ENCODE data around the gene ELOVL7.
A peak's percentile ranks its signal among the peaks of the same experiment; 100 is the strongest.
"Not testable (repeated sequence)": the region's sequence is repeated elsewhere in the genome, so short reads cannot be mapped to it uniquely, and the experiment has no call there.

ELOVL7 gene

DNA sequence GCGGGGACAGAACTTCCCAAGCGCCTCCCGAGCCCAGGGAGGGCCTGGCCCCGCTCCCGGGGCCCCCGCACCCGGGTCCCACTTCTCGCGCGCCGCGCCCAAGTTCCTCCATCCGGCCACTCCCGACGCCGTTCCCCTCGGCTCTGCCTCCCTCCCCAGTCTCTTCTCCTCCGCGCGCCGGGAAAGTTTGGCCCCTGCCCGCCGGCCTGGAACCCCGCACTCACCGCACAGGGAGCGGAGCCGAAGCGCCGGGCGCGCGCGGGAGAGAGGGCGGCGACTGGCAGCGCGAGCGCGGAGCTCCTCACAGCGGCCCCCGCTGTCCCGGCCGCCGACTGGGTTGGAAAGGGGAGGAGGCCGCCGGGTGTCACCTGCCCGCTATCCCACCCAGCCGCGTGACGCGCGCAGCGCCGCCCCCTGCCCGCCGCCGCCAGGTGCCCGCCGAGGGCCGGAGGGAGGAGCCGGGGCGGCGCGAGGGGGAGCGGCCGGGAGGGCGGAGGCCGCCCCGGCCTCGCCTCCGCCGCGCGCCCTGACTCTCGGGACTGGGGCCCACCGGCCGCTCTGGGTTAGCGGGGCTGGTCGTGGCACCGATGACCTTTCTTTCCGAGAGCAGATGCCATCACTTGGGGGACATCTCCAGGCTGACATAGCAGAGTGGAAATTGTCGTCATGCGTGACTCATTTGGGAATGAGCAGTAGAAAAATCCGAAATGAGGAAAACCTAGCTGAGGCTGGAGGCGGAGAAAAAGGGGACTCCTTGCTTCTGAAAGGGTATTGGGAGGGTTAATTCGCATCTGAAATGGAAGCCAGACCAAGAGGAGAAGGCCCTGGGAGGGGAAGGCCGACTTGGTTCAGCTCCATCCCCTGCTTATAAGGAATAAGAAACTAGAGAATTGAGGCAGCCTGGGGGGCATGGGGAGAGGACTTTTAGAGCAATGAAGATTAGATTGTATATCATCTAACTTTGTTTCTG lies at the start of gene ELOVL7:
Gene ELOVL7 (minus strand): TSS at position 334 of the 970 bp plus-strand sequence. CDS start 56,872 bp downstream, outside the sequence.
- peak; percentile 61 for DNase-seq

DNA sequence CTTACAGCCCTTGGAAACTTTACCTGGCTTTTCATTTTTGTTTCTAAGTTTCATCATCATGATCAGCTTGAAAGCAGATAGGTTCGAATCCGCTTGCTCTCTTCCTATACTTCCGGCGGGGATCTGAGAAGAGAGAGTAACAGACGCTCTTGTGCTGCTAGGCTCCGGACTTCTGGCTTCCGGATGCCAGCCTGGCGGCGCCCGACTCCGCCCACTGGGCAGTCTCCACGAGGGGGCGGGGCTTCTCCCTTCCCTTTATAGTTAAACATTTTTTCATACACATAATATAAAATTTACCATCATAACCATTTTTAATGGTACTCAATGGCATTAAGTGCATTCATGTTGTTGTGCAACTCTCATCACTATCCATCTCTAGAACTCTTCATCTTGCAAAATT lies 49.5 kb upstream of the ELOVL7 start:
- no peak for DNase-seq

DNA sequence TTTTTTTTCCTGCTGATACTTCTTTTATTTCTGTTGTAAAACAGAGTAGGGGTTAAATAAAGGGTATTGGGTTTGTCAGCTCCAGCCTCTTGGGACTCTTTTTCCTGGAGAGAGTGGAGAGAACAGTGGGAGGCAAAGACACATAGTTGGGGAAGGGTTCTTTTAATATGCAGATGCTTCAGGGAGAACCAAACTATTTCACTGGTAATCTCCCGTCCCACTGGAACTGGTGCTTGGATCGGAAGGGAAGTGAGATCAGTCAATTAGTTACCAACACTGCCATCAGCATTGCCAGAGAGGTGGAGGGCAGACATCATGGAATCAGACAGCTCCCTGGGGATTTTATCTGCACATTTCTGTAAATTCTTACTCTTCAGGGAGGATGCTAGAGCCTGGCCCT lies 47.6 kb upstream of the ELOVL7 start:
- peak; percentile 1 for DNase-seq

DNA sequence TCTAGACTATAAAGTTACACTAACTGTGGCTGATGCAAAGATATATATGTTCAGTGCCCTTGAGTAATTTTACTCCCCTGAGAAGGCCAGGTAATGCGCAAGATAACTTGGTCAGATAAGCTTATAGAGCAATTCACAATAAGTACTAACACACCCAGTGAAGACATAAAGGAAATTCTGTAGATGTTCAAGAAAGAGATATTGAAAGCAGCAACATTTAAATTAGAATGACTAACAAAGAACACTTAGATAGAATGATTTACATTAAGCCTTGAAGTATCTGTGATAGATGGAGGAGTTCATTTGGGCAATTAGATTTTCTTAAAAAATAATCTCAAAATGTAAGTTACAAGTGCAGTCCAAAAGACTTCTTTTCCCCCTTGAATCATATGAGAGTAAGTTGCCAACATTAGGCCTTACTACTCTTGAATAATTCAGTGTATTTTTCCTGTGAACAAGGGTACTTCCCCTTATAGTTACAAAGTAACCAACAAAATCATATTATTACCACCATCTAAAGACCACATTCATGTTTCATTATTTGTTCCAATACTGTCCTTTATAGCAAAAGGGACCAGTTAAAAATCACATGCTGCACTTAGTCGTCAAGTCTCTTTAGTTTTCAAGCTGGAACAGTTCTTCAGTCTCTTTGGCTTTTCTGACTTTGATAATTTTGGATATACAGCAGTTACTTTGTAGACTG lies 44.4 kb upstream of the ELOVL7 start:
- no peak for DNase-seq

DNA sequence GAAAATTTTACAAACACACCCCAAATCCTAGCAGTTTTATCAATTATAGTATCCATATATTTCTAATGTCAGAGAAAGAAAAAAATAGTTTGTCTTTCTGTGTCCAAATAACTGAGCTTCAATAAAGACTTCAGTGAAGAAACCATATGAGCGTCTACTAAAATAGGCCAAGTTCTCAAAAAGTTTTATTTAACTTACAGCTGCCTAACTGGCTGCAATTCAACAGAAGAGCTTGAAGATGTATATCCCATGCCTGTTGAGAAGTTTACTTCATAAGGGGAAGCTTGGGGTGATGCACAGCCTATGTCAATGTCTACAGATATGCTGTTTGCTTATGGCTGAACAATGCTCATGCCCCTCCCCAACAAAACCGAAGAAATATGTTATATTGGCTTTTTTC lies 43.7 kb upstream of the ELOVL7 start:
- DNase-seq, result no peak

DNA sequence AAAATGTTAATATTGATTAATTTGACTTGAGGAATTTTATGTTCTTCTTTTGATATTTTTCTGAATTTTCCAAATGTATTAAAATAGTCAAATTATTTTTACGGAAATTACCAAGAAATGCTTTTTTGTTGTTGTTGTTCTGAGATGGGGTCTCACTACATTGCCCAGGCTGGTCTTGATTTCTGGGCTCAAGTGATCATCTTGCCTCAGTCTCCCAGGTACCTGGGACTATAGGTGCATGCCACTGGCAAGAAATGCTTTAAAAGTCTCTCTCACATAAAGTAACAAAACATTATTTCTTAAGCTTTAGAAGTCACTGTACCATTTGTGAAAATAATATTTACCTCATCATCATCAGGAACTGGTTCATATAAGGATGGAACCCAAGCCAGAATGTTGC lies 43.0 kb upstream of the ELOVL7 start:
- DNase-seq, result no peak

DNA sequence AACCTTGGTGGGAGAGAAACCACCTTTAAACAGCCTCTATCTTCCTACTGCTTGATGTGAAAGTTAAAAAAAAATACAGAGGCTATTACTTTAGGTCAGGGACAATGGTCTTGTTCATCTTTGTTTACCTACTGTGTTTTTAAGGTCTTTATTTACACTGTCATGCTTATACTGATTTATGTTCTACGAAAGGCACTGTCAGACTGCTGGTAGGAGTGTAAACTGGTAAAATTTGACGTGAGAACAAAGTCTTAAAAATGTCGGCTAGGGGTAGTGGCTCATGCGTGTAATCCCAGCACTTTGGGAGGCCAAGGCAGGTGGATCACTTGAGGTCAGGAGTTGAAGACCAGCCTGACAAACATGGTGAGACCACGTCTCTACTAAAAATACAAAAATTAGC lies 42.1 kb upstream of the ELOVL7 start:
- no peak for DNase-seq

DNA sequence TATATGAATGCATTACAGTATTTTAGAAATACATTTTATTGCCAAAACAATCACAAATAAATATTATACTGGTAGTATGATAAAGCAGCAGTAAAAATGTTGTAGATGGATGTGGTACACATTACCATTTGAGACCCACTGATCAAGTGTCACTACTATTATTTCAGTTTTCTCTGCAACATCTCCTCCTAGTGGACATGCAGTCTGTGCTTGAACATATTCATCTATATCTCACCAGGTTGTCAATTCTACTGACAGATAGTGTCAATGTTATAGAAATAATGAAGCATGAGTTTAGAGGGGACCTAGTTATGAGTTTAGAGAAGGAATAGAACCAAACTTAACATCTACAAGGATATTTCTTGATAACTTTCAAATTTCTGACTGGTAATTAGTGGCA lies 39.2 kb upstream of the ELOVL7 start:
- no peak for DNase-seq

DNA sequence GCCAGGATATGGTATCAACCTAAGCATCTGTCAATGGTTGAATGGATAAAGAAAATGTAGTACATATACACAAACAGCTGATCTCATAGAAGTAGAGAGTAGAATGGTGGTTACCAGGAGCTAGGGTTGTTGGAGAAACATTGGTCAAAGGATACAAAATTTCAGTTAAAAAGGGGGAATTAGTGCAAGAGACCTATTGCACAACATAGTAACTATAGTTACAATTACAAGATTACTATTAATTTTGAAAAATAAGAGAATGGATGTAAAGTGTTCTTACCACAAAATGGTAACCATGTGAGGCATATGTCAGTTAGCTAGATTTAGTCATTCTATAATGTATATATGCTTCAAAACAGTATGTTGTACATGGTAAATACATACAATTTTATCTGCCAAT lies 28.8 kb upstream of the ELOVL7 start:
- no peak for DNase-seq

DNA sequence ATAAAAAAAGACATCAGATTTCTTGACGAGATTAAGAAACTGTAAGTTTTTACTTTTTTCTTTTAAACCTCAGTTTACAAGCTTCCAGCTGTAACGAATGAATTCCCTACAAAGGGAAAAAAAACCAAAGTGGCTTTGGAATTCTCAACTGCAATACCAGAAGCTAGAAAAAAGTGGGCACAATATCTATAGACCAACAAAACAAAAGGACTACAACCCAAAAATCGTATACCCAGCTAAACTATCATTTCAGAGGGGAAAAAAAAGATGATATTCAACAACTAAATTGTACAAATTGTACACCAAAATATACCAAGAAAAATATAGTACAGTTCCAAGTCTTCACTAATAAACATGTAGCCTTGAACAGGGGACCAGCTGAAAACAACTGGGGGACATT lies 26.8 kb upstream of the ELOVL7 start:
- DNase-seq, result no peak

DNA sequence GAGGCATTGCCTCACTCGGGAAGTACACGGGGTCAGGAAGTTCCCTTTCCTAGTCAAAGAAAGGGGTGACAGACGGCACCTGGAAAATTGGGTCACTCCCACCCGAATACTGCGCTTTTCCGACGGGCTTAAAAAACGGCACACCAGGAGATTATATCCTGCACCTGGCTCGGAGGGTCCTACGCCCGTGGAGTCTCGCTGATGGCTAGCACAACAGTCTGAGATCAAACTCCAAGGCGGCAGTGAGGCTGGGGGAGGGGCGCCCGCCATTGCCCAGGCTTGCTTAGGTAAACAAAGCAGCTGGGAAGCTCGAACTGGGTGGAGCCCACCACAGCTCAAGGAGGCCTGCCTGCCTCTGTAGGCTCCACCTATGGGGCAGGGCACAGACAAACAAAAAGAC lies 16.5 kb upstream of the ELOVL7 start:
- not testable (repeated sequence) for DNase-seq

DNA sequence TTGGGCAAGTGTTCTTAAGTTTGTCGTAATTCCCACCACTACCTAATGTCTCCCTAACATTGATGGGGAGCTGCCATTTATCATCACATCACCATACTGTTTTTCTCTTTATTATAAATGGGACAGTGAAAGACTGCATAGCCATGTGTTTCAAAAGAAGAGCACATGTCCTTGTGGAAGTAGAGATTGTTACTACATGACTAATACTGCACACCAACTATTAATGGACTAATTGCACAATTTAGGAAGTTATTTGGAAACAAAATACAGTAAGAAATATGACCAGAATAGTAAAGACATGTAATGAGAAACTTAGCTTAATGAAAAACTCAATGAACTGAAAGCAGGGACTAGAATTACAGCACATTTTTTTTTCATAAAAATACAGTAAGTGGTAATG lies 12.0 kb upstream of the ELOVL7 start:
- no peak for DNase-seq

DNA sequence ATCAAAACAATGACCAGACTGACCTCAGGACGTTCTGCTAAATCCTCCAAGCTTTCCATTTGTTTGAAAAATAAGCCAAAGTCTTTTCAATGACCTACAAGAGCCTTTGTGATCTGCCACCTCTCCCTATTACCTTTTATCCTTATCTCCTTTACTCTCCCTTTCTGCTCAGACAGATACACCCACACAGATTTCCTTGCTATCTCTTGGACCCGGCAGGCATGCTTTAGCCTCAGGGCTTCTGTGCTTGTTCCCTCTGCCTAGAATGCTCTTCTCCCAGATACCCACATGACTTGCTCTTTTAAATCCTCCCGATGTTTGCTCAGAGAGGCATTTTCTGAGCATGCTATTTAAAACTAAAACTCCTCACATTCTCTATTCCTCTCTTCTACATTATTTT lies 8.9 kb upstream of the ELOVL7 start:
- DNase-seq, result no peak

DNA sequence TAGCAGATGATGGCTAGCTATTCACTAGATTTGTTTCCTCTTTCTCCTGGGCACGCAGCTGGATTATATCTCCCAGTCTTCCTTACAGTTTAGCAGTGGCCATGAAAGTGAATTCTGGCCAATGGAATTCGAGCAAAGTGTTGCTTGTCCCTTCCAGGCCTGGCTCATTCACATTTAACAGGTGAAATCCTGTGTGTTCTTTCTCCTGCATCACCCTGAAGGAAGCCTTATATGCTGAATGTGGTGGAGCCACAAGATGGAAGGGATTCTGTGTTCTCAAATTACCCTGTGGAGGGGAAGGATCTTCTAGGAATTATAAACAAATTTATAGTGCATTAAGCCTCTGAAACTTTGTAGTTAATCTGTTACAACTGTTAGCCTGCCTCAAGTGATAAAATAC lies 8.2 kb upstream of the ELOVL7 start:
- DNase-seq, result no peak

DNA sequence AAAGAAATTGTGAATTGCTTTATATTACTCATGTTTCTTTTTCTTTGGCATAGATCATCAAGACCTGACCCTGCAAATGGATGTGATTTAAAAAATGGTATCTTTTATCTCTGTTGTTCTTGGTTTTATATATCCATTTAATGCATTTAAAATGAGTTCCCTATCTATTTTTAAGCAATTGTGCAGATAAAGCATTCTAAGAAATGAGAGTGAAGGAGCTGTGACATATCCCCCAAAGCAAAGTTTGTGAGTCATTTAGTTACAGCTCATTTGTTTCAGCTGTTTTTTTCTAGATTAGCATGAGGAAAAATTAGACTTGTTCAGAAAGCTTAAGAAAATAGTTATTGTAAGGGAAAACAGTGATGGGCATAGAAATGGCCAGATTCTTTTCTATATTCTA lies 7.6 kb upstream of the ELOVL7 start:
- DNase-seq, result no peak

DNA sequence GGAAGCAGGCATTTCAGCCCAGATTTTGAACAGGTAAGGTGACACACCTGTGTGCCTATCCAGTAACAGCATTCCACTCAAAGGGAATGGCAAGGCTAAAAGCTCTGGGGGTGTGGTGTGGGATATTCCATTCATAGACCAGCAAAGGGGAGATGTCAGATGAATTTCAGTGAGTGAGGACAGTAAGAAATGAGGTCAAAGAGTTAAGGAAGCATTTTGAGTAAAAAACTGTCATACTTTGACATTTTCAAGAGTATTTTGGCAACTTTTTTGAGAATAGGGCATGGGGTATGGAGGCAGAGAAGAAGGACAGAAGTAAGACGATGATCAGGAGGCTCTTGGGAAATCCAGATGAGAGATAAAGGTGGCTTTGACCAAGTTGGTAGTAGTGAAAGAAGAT lies 2.2 kb upstream of the ELOVL7 start:
- no peak for DNase-seq

DNA sequence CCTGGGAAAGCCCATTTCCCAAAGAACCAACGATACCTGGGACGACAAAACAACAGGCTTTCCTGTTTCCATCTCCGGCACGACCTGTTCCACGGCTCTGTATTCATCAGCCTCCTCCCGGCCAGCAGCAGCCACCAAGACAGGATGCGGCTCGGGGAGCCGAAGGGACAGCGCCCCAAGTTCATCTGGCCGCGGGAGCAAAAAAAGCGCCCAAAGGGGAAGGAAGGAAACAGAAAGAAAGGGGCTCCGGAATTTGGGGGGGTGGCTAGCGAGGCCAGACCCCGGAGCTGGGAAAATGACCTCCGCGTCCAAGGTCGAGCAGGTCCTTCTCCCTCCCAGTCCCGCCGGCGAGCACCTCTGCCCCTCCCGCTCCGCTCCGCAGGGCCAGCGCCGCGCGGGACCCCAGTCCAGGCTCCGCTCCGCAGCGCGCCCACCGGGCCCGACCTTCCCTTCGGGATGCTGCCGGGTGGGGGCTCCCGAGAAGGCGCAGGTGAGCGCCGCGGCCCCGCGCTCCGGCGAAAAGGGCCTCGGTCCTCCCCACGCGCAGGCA lies 608 bp downstream of the ELOVL7 start:
- no peak for DNase-seq

DNA sequence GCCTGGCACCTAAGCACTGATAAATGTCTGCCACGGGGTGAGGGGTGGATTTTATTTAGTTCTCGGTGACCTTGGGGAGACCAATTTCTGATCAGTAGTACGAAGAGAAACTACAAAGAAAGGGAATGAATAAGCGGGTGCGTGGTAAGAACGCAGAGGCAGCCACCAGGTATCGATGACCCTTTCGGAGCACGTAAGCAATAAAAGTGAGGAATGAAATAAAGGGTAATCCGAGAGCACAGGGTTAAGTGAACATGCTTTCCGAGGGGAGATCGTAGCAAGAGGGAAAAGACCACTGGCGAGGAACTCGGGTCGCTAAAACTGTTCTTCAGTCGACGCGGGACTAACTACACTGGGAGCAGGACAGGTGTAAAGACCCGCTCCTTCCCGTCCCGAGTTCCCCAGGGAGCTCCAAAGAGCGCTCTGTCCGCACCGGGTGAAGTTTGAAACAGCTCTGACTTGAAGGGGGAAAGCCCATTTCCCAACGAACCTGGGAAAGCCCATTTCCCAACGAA lies 1.1 kb downstream of the ELOVL7 start:
- no peak for DNase-seq

DNA sequence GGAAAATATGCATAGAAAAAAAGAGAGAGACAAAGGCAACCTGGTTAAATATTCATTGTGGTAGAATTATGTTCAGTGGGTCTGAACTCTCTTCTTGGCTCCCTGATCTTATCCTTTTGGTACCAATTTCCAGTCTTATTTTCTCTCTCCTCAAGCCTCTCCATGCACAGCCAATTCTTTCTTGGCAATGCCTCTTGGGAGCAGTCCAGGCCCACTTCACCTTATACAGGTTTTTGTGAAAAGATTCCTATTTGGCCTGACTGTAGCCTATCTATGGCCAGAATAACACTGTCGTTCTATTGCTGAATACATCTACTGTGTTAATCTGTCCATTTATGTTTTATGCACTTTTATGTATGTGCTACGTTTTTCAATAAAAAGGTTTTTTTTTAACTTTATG lies 2.7 kb downstream of the ELOVL7 start:
- no peak for DNase-seq

DNA sequence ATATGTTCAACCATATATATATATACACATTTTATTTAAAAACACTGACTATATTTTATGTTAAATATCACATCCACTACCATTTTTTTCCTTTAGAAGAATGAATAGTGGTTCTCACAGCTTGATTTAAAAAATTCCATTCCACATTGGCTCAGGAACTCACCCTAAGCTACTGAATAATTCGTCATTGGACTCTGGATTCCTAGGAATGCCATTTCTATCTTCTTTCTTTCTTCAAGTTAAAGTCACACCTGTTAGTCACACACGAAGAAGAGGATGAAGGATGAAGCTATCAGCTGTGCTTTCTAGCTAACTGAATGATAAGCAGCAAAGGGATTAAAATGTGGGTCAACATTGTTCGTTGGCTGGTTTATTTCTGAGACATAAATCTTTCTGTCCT lies 7.9 kb downstream of the ELOVL7 start:
- no peak for DNase-seq

DNA sequence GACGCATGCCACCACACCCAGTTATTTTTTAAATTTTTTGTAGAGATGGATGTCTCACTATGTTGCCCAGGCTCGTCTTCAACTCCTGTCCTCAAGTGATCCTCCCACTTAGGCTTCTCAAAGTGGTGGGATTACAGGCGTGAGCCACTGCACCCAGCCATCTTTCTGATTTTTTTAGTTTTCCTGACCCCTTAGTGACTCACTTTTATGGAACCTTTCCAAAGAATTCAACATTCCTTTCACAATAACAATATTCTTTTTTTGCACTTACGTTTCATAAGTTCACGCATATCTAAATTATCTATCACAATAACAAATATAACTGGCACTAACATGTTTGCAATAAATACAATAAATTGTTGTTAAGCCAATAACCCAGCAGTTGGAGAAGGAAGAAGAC lies 8.5 kb downstream of the ELOVL7 start:
- no peak for DNase-seq

DNA sequence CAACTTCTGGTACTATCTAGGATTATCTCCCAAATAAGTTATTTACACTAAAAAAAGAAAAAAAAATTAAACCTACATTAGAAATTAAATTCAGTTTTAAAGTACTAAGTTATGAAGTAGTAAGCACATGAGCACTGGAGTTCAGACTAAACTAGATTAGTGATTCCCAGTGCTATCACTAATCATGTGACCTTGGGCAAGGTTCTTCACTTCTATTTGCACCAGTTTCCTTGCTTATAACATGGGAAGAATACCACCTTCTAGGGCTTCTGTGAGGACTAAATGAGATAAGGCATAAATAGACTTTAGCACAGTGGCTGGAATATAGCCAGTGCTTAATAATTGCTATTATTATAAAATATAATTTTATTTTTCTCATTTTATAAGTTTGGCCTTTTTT lies 10.5 kb downstream of the ELOVL7 start:
- no peak for DNase-seq

DNA sequence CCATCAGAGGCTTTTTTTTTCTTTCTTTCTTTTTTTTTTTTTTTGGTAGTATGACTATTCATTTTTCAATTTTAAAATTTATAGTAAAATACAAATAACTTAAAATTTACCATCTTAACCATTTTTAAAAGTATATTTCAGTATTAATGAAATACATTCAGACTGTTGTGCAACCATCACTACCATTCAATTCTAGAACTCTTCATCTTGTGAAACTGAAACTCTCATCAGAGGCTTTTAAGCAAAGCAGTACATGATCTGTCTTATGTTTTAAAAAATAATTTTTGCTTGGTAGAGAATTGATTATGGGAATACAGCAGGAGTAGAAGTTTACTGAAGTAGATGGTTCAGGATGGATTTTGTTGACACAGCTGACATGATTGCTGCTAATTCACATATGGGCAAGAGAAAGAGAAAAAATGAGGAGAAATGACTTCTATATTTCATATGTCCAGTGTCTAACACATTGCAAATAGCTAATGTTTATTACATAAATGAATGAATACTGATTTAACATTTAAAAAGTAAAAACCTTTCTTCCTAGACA lies 13.4 kb downstream of the ELOVL7 start:
- no peak for DNase-seq
